KMS-11 (cell line): ENCODE measurements around the gene ST6GALNAC1.

Source experiments
- H2AFZ ChIP-seq: fragments of 200-600 bp; sonication (generic); 2 replicates; pipeline ENCODE4 v1.6.1; 2016; ENCODE audit warnings: antibody characterized with exemption, mixed run types, low read depth
- H3K27ac ChIP-seq: fragments of 200-600 bp; sonication (generic); 2 replicates; pipeline ENCODE4 v1.6.1; 2016; ENCODE audit warnings: mild to moderate bottlenecking, mixed run types
- H3K27me3 ChIP-seq: fragments of 200-600 bp; sonication (generic); 2 replicates; pipeline ENCODE4 v1.6.1; 2017; ENCODE audit warnings: mild to moderate bottlenecking, low read depth, mixed run types, moderate library complexity; ENCODE audit not compliant: insufficient read depth
- H3K36me3 ChIP-seq: fragments of 200-600 bp; sonication (generic); 2 replicates; pipeline ENCODE4 v1.6.1; 2017; ENCODE audit warnings: mild to moderate bottlenecking, mixed run types; ENCODE audit not compliant: insufficient read depth
- H3K4me1 ChIP-seq: fragments of 200-600 bp; sonication (generic); 2 replicates; pipeline ENCODE4 v1.6.1; 2016; ENCODE audit warnings: mild to moderate bottlenecking, low read depth, mixed run types; ENCODE audit not compliant: poor library complexity, severe bottlenecking
- H3K4me2 ChIP-seq: fragments of 200-600 bp; sonication (generic); 2 replicates; pipeline ENCODE4 v1.7.0; 2016; ENCODE audit warnings: mild to moderate bottlenecking, mixed run types
- H3K4me3 ChIP-seq: fragments of 200-600 bp; sonication (generic); IDR thresholded peaks from 2 replicates; pipeline ENCODE4 v1.6.1; 2017; ENCODE audit warnings: low read depth, low read length, mixed read lengths; ENCODE audit not compliant: insufficient read depth
- H3K79me2 ChIP-seq: fragments of 200-600 bp; sonication (generic); 2 replicates; pipeline ENCODE4 v1.6.1; 2016; ENCODE audit warnings: low read depth, mixed run types; ENCODE audit not compliant: insufficient read depth
- H3K9ac ChIP-seq: fragments of 200-600 bp; sonication (generic); 2 replicates; pipeline ENCODE4 v1.6.1; 2016; ENCODE audit warnings: mild to moderate bottlenecking, mixed run types
- H4K20me1 ChIP-seq: fragments of 200-600 bp; sonication (generic); 2 replicates; pipeline ENCODE4 v1.6.1; 2016; ENCODE audit warnings: mild to moderate bottlenecking, mixed run types; ENCODE audit not compliant: insufficient read depth
- TF ChIP-seq, protein P1 (sequence below): fragments of 200-600 bp; sonication (generic); conservative IDR thresholded peaks from 2 replicates; pipeline ENCODE4 v1.6.1; 2017; ENCODE audit warnings: low read depth, mild to moderate bottlenecking, antibody characterized with exemption, low read length, moderate library complexity, mixed read lengths

ST6GALNAC1 gene

GRCh38 chr17:76601065-76601464, 42.5 kb downstream of the ST6GALNAC1 start:
- Histone ChIP-seq H3K27ac (no peak overlapping the region), H3K4me3 (no peak overlapping the region), H3K27me3 (no peaks in the 10 kb centered on the region), H3K79me2 (no peaks in the 10 kb centered on the region), H3K4me1 (no peaks in the 10 kb centered on the region), H3K36me3 (no peaks in the 10 kb centered on the region), H3K9ac (no peak overlapping the region), H2AFZ (no peak overlapping the region), H4K20me1 (no peaks in the 10 kb centered on the region), H3K4me2 (no peak overlapping the region)
- TF ChIP-seq, protein P1, sequence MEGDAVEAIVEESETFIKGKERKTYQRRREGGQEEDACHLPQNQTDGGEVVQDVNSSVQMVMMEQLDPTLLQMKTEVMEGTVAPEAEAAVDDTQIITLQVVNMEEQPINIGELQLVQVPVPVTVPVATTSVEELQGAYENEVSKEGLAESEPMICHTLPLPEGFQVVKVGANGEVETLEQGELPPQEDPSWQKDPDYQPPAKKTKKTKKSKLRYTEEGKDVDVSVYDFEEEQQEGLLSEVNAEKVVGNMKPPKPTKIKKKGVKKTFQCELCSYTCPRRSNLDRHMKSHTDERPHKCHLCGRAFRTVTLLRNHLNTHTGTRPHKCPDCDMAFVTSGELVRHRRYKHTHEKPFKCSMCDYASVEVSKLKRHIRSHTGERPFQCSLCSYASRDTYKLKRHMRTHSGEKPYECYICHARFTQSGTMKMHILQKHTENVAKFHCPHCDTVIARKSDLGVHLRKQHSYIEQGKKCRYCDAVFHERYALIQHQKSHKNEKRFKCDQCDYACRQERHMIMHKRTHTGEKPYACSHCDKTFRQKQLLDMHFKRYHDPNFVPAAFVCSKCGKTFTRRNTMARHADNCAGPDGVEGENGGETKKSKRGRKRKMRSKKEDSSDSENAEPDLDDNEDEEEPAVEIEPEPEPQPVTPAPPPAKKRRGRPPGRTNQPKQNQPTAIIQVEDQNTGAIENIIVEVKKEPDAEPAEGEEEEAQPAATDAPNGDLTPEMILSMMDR = no peak

DNA sequence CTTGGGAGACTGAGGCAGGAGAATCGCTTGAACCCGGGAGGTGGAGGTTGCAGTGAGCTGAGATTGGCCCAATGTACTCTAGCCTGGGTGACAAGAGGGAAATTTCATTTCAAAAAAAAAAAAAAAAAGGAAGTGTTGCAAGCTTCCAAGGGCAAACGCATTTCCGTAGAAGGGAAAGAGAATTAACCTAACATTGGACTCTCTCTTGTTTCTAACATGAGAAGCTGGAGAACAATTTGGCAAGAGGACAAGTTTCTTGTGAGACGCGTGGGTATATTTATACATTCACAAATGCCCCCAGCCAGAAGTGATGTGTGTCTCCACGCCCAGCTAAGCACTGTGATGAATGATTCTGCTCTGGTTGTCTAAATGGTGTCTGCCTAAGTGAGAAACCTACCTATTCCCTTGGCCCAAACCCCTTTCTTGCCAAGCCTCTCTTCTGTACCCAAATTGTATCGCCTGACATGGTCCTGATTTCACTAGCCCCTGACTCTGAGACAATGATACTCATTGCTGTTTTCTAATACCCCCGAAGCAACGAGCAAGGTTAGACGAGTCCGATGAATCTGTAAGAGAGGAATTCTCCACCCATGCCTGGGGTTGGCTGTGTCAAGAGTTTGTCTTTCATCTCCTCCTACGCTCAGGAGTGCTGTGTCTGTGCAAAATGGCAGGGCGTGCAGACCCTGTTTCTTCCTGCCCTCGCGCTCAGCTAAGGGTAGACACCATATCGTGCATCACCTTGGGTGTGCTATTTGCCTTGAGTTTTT, 43.7 kb downstream of the ST6GALNAC1 start:
- H3K79me2 ChIP-seq = no peaks in the 10 kb centered on the region
- H3K36me3 ChIP-seq = no peaks in the 10 kb centered on the region
- no peaks in the 10 kb centered on the region for H3K27me3 ChIP-seq
- no peak overlapping the region for H2AFZ ChIP-seq
- H3K27ac ChIP-seq = no peak overlapping the region
- H3K4me1 ChIP-seq = no peaks in the 10 kb centered on the region
- TF ChIP-seq, protein P1 = no peak
- no peak overlapping the region for H3K4me3 ChIP-seq
- H4K20me1 ChIP-seq = no peaks in the 10 kb centered on the region
- H3K9ac ChIP-seq = no peak overlapping the region
- no peak overlapping the region for H3K4me2 ChIP-seq

- H3K27ac ChIP-seq = no peak overlapping the region
Measured at GRCh38 chr17:76598004-76598439, 45.5 kb downstream of the ST6GALNAC1 start.

DNA sequence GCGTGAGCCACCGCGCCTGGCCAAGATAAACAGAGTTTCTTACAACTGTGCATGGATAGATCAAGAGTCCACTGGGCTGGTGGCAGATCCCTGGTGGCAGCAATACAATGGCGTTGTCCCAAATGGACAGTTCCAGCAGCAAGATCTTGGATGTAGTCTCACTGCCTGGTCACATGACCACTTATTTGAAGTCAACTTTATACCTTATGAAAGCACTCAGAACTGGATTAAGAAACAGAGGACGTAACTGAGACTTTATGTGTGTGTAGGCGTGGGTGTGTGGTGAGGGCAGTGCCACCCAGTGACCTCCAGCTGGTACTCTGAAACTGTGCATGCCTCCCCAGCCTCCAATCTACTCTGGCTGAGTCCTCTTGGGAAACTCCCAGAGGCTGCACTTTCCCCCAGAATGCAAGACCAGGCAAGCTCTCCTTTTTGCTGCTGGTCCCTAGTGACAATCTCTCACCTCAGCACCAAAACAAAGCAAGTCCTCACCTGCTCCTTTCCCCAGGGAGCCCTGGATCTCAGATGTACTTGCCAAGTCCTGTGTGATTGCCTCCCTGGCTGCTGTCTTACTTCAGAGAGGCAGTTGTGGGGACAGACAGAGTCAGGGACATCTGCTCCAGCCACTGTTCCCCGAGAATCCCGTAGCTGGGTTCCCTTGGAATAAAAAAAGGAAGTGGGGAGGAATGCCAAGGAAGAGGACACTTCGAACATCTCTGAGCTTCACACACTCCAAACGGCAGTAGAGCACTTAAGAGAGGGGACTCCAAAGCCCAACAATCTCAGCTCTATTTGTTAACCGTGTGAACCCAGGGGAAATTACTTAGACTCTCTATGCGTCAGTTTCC, 46.2 kb downstream of the ST6GALNAC1 start:
- Histone ChIP-seq H4K20me1 (no peaks in the 10 kb centered on the region), H3K4me3 (no peak overlapping the region), H3K9ac (no peak overlapping the region), H3K27me3 (no peaks in the 10 kb centered on the region), H2AFZ (no peak overlapping the region), H3K36me3 (no peaks in the 10 kb centered on the region), H3K4me1 (no peaks in the 10 kb centered on the region), H3K4me2 (no peak overlapping the region), H3K27ac (no peak overlapping the region), H3K79me2 (no peaks in the 10 kb centered on the region)
- TF ChIP-seq, protein P1 = no peak

More at GRCh38 chr17:76598004-76598439, 45.5 kb downstream of the ST6GALNAC1 start:
- Histone ChIP-seq H3K36me3 (no peaks in the 10 kb centered on the region), H3K4me2 (no peak overlapping the region), H2AFZ (no peak overlapping the region), H3K27me3 (no peaks in the 10 kb centered on the region), H3K79me2 (no peaks in the 10 kb centered on the region), H4K20me1 (no peaks in the 10 kb centered on the region), H3K4me3 (no peak overlapping the region), H3K4me1 (no peaks in the 10 kb centered on the region), H3K9ac (no peak overlapping the region)
- TF ChIP-seq, protein P1 = no peak
